Large intestine (tissue), 3 donors: ENCODE data around the gene NOXA1. TPM values are rescaled to one million over a fixed set of nuclear protein-coding genes. Genes with fewer than 3 reads are reported as not detected.
A peak's percentile ranks its signal among the peaks of the same experiment; 100 is the strongest.

Experiments
- DNase-seq, 2 donors: peaks; one replicate each; pipeline versions ENCODE4 v3.0.0 to v3.0.0-alpha.2; 2013
- H3K27ac ChIP-seq: one replicate; pipeline ENCODE4 v1.5.1; 2013; ENCODE audit warnings: low read length
- H3K27me3 ChIP-seq: 2 replicates; pipeline ENCODE4 v1.6.1; 2013; ENCODE audit warnings: low read length; ENCODE audit not compliant: control insufficient read depth, insufficient read depth
- H3K36me3 ChIP-seq: 2 replicates; pipeline ENCODE4 v1.6.1; 2013; ENCODE audit warnings: low read length; ENCODE audit not compliant: control insufficient read depth, insufficient read depth
- H3K4me1 ChIP-seq: one replicate; pipeline ENCODE4 v1.6.1; 2013; ENCODE audit warnings: low read length; ENCODE audit not compliant: control insufficient read depth, insufficient read depth
- H3K4me3 ChIP-seq: one replicate; pipeline ENCODE4 v1.5.1; 2013; ENCODE audit warnings: low read length
- H3K9me3 ChIP-seq: one replicate; pipeline ENCODE4 v1.6.1; 2013; ENCODE audit warnings: mild to moderate bottlenecking, low read depth, low read length, moderate library complexity; ENCODE audit not compliant: control insufficient read depth
- WGBS: methylation state at CpG from one replicate; pipeline ENCODE4 v1.1.5; 2013; ENCODE audit warnings: low lambda C conversion rate; ENCODE audit not compliant: insufficient coverage; 5-methylcytosine and 5-hydroxymethylcytosine counted together
- polyA plus RNA-seq: library from polyadenylated mRNA; unstranded; fragments of 120-200 nt; gene quantifications from one replicate; pipeline ENCODE4 v1.2.1, GENCODE V29; 2013

NOXA1 gene
- polyA plus RNA-seq, 1 donor: 11.8 TPM

- peak in 1 of 2 donors; percentile 78 for DNase-seq
- H3K4me3 ChIP-seq: peak overlapping the region; percentile 48
- H3K36me3 ChIP-seq: peaks cover 15% of the 10 kb centered on the region
- H3K9me3 ChIP-seq: peaks cover 17% of the 10 kb centered on the region
- H3K4me1 ChIP-seq: peaks cover 30% of the 10 kb centered on the region
- WGBS: no CpG with 5 or more reads among the region's 88 CpGs
- H3K27ac ChIP-seq: no peak overlapping the region
- peaks cover 10% of the 10 kb centered on the region for H3K27me3 ChIP-seq
Observed at GRCh38 chr9:137458194-137459151, 35.3 kb downstream of the NOXA1 start.

DNA sequence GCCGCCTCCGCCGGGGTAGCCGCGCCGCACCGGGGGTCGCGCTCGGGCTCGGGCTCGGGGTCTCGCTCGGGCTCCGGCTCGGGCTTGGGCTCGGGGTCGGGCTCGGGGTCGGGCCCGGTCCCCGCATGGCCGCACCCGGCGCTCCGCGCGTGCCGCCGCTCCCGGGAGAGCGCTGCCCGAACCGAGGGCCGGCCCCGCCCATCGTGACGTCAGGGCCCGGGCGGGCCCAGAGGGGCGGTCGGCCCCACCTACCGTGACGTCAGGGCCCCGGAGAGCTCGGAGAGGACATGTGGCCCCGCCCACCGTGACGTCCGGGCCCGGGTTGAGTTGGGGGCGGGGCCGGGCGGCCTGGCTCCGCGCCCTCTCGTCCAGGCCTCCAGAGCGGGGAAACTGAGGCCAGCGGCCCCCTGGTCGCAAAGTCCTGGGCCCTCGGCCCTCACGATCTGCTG lies 36.0 kb downstream of the NOXA1 start, which contains the start of gene NSMF:
Gene NSMF (minus strand): TSS at position 183 of the 449 bp plus-strand sequence. CDS start 232 bp downstream, outside the sequence.
- DNase-seq: peak; percentile 93 to 95
- Histone ChIP-seq H3K27ac (peak within 1 kb of the TSS; percentile 32), H3K36me3 (peaks cover 15% of the 10 kb centered on the region), H3K4me1 (peaks cover 28% of the 10 kb centered on the region), H3K4me3 (peak within 1 kb of the TSS; percentile 48), H3K27me3 (peaks cover 10% of the 10 kb centered on the region), H3K9me3 (peaks cover 15% of the 10 kb centered on the region)
- WGBS: no CpG with 5 or more reads among the region's 62 CpGs

DNA sequence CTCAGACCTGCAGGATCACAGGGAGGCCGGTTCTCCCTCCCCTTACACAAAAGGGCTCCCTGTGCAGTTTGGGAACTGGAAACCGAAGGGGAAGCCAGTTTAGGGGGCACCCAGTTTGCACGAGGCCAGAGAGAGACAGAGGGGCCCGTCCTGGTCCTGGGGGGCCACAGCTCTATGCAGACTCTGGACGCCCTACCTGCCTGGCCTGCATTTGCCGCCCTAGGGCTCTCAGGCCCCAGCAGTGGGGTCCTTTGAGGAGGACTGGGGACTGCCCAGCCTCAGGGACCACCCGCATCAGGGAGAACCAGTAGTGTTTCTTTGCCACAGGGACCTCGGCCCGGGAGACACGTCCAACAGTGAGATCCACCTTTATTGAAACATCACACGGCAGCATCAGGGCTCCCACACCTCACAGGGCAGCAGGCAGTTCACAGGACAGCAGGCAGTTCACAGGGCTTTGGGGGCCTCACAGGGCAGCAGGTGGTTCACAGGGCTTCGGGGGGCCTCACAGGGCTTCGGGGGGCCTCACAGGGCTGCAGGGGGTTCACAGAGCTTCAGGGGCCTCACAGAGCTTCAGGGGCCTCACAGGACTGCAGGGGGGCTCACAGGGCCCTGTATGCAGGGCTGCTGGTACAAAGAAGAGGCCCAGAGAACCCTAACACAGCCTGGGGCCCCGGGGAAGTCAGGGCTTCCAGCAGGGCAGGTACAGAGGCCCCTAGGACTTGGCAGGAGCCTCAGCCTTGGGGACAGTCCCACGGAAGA lies 36.6 kb downstream of the NOXA1 start:
- H3K4me1 ChIP-seq: peaks cover 22% of the 10 kb centered on the region
- H3K27ac ChIP-seq: peak overlapping the region; percentile 32
- peak in 1 of 2 donors; percentile 63 for DNase-seq
- H3K36me3 ChIP-seq: peaks cover 15% of the 10 kb centered on the region
- H3K27me3 ChIP-seq: peaks cover 10% of the 10 kb centered on the region
- H3K4me3 ChIP-seq: peak overlapping the region; percentile 48
- H3K9me3 ChIP-seq: peaks cover 12% of the 10 kb centered on the region
- no CpG with 5 or more reads among the region's 15 CpGs for WGBS

- DNase-seq: no peak
- Histone ChIP-seq H3K9me3 (peaks cover 10% of the 10 kb centered on the region), H3K27me3 (peaks cover 10% of the 10 kb centered on the region), H3K27ac (no peak overlapping the region), H3K36me3 (peaks cover 11% of the 10 kb centered on the region), H3K4me3 (no peak overlapping the region), H3K4me1 (peaks cover 17% of the 10 kb centered on the region)
- no CpG with 5 or more reads among the region's 31 CpGs for WGBS
Observed at GRCh38 chr9:137460363-137461315, 37.4 kb downstream of the NOXA1 start.

GRCh38 chr9:137461316-137461662 lies 38.1 kb downstream of the NOXA1 start:
- peaks cover 10% of the 10 kb centered on the region for H3K27me3 ChIP-seq
- no peak overlapping the region for H3K4me3 ChIP-seq
- peaks cover 6% of the 10 kb centered on the region for H3K36me3 ChIP-seq
- no peak overlapping the region for H3K27ac ChIP-seq
- WGBS: no CpG with 5 or more reads among the region's 21 CpGs
- H3K9me3 ChIP-seq: peaks cover 10% of the 10 kb centered on the region
- peaks cover 17% of the 10 kb centered on the region for H3K4me1 ChIP-seq
- DNase-seq: no peak

DNA sequence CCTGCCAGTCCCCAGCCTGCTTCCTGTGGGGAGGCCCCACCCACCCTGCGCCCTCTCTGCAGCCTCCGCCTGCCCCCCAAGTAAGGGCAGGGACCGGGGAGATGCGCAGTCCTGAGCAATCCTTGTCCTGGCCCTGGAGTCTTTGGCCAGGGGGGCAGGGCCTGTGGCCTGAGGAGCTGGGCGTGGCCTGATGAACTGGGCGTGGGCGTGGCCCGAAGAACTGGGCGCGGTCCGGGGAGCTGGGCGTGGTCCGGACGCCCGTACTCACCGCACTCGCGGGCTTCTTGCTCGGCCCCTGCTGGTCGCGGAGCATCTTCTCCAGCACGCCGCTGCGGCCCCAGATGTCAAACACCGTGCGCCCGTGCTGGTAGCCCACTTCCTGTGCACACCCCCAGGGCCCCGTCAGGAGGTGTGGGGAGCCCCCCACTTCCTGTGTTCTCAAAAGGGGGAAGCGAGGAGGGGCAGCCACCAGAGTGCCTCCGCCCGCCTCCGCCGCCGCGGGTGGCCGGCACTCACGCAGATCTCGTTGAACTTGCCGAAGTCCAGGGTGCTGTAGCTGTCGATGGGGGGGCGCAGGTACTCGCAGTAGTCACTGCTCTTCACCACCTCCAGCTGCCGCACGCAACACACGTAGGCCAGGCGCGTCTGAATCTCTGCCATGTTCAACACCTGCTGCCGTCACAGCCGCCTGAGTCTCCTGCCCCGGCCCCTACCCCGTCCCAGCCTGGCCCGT lies 38.6 kb downstream of the NOXA1 start:
- Histone ChIP-seq H3K9me3 (peaks cover 10% of the 10 kb centered on the region), H3K4me3 (no peak overlapping the region), H3K4me1 (peaks cover 17% of the 10 kb centered on the region), H3K27me3 (peaks cover 10% of the 10 kb centered on the region), H3K36me3 (peaks cover 5% of the 10 kb centered on the region), H3K27ac (no peak overlapping the region)
- no CpG with 5 or more reads among the region's 52 CpGs for WGBS
- peak in 1 of 2 donors; percentile 46 for DNase-seq

DNA sequence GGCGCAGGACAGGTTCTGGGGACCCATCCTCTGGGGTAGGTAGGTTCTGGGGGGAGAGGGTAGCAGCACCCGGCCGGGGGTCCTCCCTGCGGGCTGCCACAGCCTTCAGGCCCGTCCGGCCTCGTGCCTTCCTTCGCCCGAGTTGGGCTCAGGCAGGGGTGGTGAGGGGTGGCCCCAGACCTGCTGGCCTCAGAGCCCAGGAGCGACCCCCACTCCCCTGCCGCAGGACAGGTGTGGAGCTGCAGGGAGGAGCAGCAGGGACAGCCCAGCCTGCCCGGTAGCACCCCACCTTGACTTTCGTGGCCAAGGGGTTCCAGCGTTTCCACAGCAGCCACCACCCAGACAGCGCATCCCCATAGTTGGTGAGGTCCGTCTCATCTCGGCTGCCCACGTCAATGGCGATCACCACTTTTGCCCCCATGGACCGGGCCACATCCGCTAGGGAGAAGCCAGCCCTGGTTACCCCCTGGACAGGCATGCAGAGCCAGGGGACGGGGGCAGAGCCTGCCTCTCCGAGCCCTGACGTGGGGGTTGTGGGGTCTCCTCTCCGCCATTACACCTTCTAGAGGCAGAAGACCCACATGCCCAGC lies 39.3 kb downstream of the NOXA1 start:
- Histone ChIP-seq H3K4me1 (peaks cover 17% of the 10 kb centered on the region), H3K27ac (no peak overlapping the region), H3K36me3 (no peaks in the 10 kb centered on the region), H3K9me3 (peaks cover 10% of the 10 kb centered on the region), H3K4me3 (no peak overlapping the region), H3K27me3 (peaks cover 10% of the 10 kb centered on the region)
- no CpG with 5 or more reads among the region's 25 CpGs for WGBS
- DNase-seq: no peak

DNA sequence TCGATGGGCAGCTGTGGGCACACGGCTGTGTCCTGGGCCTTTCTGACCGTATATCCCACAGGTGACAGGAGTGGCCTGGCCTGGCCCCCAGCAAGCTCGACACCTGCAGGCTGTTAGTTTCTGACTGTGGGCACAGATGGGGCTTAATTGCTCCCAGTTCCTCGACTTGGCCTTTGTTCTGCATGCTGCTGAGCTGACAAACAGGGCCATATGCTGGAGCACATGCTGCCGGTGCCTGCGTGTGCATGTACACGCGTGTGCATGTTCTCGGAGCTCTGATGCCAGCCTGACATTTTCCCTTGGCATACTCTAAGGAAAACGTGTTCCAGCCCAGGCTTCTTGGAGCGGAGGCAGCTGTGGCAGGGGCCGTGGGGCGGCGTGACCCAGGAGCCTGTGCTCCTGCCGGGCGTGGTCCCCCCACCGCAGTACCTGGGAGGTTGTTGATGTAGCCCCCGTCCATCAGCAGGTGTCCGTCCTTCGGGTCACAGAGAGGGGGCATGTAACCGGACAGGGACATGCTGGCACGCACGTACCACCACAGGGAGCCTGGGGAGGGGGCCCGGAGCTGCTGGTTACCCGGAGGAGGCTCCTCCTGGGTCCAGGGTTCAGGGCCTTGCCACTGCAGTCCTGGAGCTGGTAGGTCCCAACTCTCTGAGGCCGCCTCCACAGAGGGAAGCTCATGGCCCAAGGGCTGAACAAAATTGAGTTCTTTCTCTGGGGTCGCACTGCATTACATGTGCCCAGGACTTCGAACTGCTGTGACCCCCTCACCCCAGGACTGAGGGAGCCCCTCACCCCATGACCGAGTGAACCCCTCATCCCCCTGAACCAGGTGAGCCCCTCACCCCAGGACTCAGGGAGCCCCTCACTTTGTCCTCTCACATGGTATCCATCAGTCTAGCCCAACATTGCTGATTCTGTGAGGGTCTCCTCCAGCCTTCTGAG lies 40.1 kb downstream of the NOXA1 start:
- no peak for DNase-seq
- no peak overlapping the region for H3K4me3 ChIP-seq
- peaks cover 10% of the 10 kb centered on the region for H3K27me3 ChIP-seq
- no CpG with 5 or more reads among the region's 30 CpGs for WGBS
- no peak overlapping the region for H3K27ac ChIP-seq
- peaks cover 12% of the 10 kb centered on the region for H3K4me1 ChIP-seq
- H3K36me3 ChIP-seq: no peaks in the 10 kb centered on the region
- H3K9me3 ChIP-seq: peaks cover 10% of the 10 kb centered on the region
